C4-2B (cell line): ENCODE measurements around the gene DDC.

Experiments used
- ZFX ChIP-seq: fragments of 450-650 bp; IDR thresholded peaks from 2 replicates; pipeline ENCODE4 v1.6.1; 2017
- TF ChIP-seq, protein P1 (sequence below): fragments of 450-650 bp; conservative IDR thresholded peaks from 2 replicates; pipeline ENCODE4 v1.5.1; 2017; ENCODE audit warnings: mild to moderate bottlenecking

DNA sequence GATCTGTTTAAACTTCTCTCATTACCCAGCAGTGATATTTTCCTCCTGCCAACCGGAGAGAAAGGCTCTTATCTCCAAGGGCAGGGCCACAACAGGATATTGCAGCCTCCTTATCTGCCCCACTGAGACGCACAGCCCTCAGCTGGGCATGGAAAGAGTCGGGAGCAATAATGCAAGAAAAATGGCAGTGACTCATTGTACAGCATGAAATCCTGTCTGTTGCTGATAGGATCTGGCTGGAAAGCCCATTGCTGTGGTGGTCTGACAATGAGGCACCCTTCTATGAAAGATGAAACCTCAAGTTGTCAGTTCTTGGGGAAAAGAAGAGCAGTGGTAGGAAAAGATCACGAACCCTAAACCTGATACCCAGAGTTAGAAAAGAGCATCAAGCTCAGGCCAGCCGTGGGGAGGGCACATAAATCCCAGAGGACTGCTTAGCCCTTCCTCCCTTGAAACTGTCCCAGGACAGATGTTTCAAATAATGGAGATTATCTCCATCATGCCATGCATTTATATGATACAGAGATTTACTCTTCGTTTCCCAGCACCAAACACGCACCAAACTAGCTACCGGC is 68.0 kb downstream of the DDC start:
- TF ChIP-seq, protein P1, sequence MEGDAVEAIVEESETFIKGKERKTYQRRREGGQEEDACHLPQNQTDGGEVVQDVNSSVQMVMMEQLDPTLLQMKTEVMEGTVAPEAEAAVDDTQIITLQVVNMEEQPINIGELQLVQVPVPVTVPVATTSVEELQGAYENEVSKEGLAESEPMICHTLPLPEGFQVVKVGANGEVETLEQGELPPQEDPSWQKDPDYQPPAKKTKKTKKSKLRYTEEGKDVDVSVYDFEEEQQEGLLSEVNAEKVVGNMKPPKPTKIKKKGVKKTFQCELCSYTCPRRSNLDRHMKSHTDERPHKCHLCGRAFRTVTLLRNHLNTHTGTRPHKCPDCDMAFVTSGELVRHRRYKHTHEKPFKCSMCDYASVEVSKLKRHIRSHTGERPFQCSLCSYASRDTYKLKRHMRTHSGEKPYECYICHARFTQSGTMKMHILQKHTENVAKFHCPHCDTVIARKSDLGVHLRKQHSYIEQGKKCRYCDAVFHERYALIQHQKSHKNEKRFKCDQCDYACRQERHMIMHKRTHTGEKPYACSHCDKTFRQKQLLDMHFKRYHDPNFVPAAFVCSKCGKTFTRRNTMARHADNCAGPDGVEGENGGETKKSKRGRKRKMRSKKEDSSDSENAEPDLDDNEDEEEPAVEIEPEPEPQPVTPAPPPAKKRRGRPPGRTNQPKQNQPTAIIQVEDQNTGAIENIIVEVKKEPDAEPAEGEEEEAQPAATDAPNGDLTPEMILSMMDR: no peak
- TF ChIP-seq ZFX: no peak
